CD4-positive, alpha-beta T cell (primary cell): ENCODE data around the gene SPTLC2. TPM values are rescaled to one million over a fixed set of nuclear protein-coding genes. Genes with fewer than 3 reads are reported as not detected.

Experiments
- ATAC-seq: fragments of 200-7000 bp; cut with Tn5 transposase; one replicate; pipeline ENCODE4 v1.10.0; 2022; ENCODE audit warnings: mild to moderate bottlenecking; ENCODE audit not compliant: poor library complexity
- CTCF ChIA-PET: fragments of 350-600 bp; sonication (Branson Sonifier 250); formaldehyde crosslinking; loops from one replicate; lab custom pipeline; 2021; ENCODE audit warnings: antibody characterized with exemption, inconsistent platforms; lab: Charles Lee
- POLR2A ChIA-PET: fragments of 350-600 bp; sonication (Branson Sonifier 250); formaldehyde crosslinking; loops from one replicate; lab custom pipeline; 2021; ENCODE audit warnings: antibody characterized with exemption, inconsistent platforms; lab: Charles Lee
- DNase-seq, 14 experiments: peaks; one replicate each; pipeline ENCODE4 v3.0.0-alpha.2; 2013 to 2020; ENCODE audit warnings: mixed read lengths in 2 of 14
- H3K27ac ChIP-seq, 2 donors: one replicate each; pipeline versions ENCODE4 v1.5.1 to v1.7.0; 2013; ENCODE audit warnings: low read length in 2 of 2, low read depth in 1 of 2, mild to moderate bottlenecking in 1 of 2
- H3K27me3 ChIP-seq, 2 experiments: 1 replicate in 1 of 2; 2 replicates in 1 of 2; pipeline versions ENCODE4 v1.6.1 to v1.7.0; 2013; ENCODE audit warnings: low read length in 2 of 2, control low read depth in 1 of 2, mild to moderate bottlenecking in 1 of 2, moderate library complexity in 1 of 2; ENCODE audit not compliant: insufficient read depth in 2 of 2, control insufficient read depth in 1 of 2
- H3K36me3 ChIP-seq: one replicate; pipeline ENCODE4 v1.6.1; 2013; ENCODE audit warnings: low read length, control low read depth; ENCODE audit not compliant: insufficient read depth
- H3K4me1 ChIP-seq: one replicate; pipeline ENCODE4 v1.6.1; 2013; ENCODE audit warnings: low read length, control low read depth; ENCODE audit not compliant: insufficient read depth
- H3K4me3 ChIP-seq: one replicate; pipeline ENCODE4 v1.5.1; 2013; ENCODE audit warnings: mild to moderate bottlenecking, low read length, moderate library complexity
- H3K9me3 ChIP-seq, 2 experiments: 1 replicate in 1 of 2; 2 replicates in 1 of 2; pipeline versions ENCODE4 v1.6.1 to v1.7.0; 2013; ENCODE audit warnings: low read length in 2 of 2, mild to moderate bottlenecking in 2 of 2, control low read depth in 1 of 2, moderate library complexity in 1 of 2; ENCODE audit not compliant: control insufficient read depth in 1 of 2, insufficient read depth in 1 of 2
- H3K27ac Mint-ChIP-seq: one replicate; pipeline ENCODE4 v1.8.0; 2020; ENCODE audit warnings: mixed read lengths
- H3K27me3 Mint-ChIP-seq: one replicate; pipeline ENCODE4 v1.8.0; 2021; ENCODE audit warnings: mixed read lengths
- H3K36me3 Mint-ChIP-seq: one replicate; pipeline ENCODE4 v1.8.0; 2021; ENCODE audit warnings: low read depth, mixed read lengths
- H3K4me1 Mint-ChIP-seq: one replicate; pipeline ENCODE4 v1.8.0; 2021; ENCODE audit warnings: low read depth, mixed read lengths
- H3K4me3 Mint-ChIP-seq: one replicate; pipeline ENCODE4 v1.8.0; 2020; ENCODE audit warnings: mild to moderate bottlenecking, mixed read lengths
- H3K9me3 Mint-ChIP-seq: one replicate; pipeline ENCODE4 v1.8.0; 2020; ENCODE audit warnings: mixed read lengths
- CTCF ChIP-seq: fragments of 200-600 bp; IDR thresholded peaks from one replicate; pipeline ENCODE4 v1.8.0; 2022; ENCODE audit warnings: antibody characterized with exemption, mild to moderate bottlenecking
- intact Hi-C, 2 experiments: fragments of 100-400 bp; cut with DNase I in 1 of 2; cut with micrococcal nuclease in 1 of 2; formaldehyde crosslinking; loops; one replicate each; pipeline versions ENCODE4 v1.15.1 to v1.9.0; 2023 to 2025; cut with DNase I, micrococcal nuclease
- total RNA-seq, 174 experiments: library from RNA in 2 of 174; stranded (reverse) in 2 of 174; gene quantifications; one replicate each; pipeline ENCODE4 v1.2.3 and lab custom pipeline; 2021 to 2026

Gene SPTLC2
- total RNA-seq, 2 experiments from 2014 or later, result 13.0 to 14.5 TPM

- Histone ChIP-seq H3K4me3 (no peak overlapping the region), H3K27me3 (no peaks in the 10 kb centered on the region), H3K4me1 (no peaks in the 10 kb centered on the region), H3K9me3 (no peaks in the 10 kb centered on the region), H3K27ac (no peak overlapping the region), H3K36me3 (peaks cover 52% of the 10 kb centered on the region)
- CTCF ChIA-PET, result no interaction called here
- Mint-ChIP-seq H3K27me3 (no peaks in the 10 kb centered on the region), H3K9me3 (no peaks in the 10 kb centered on the region), H3K4me3 (no peak overlapping the region), H3K36me3 (peaks cover 52% of the 10 kb centered on the region), H3K27ac (no peak overlapping the region), H3K4me1 (no peaks in the 10 kb centered on the region)
- no peak for TF ChIP-seq CTCF
- POLR2A ChIA-PET, result no interaction called here
- DNase-seq (no peak), ATAC-seq (no peak)
- intact Hi-C loops, result no loop called here
Measured at GRCh38 chr14:77469539-77469938, 146.9 kb downstream of the SPTLC2 start.

- H3K9me3 ChIP-seq, result no peaks in the 10 kb centered on the region
- H3K27me3 ChIP-seq, result no peaks in the 10 kb centered on the region
- H3K4me3 ChIP-seq, result no peak overlapping the region
- Mint-ChIP-seq H3K4me1 (no peaks in the 10 kb centered on the region), H3K36me3 (peaks cover 57% of the 10 kb centered on the region), H3K27me3 (no peaks in the 10 kb centered on the region), H3K27ac (no peak overlapping the region), H3K9me3 (no peaks in the 10 kb centered on the region), H3K4me3 (no peak overlapping the region)
- ChIA-PET CTCF (no interaction called here), POLR2A (no interaction called here)
- TF ChIP-seq CTCF, result no peak
- ATAC-seq, result no peak
- no peak for DNase-seq
- intact Hi-C loops, result no loop called here
- H3K27ac ChIP-seq, result no peak overlapping the region
- peaks cover 57% of the 10 kb centered on the region for H3K36me3 ChIP-seq
- no peaks in the 10 kb centered on the region for H3K4me1 ChIP-seq
Measured at GRCh38 chr14:77469067-77469505, 147.4 kb downstream of the SPTLC2 start.

- no peaks in the 10 kb centered on the region for H3K27me3 Mint-ChIP-seq
- H3K4me1 Mint-ChIP-seq, result no peaks in the 10 kb centered on the region
- DNase-seq (no peak), ATAC-seq (no peak)
- no peak overlapping the region for H3K4me3 ChIP-seq
- no peaks in the 10 kb centered on the region for H3K27me3 ChIP-seq
- POLR2A ChIA-PET, result no interaction called here
- no peaks in the 10 kb centered on the region for H3K9me3 Mint-ChIP-seq
- no peak for TF ChIP-seq CTCF
- H3K9me3 ChIP-seq, result no peaks in the 10 kb centered on the region
- CTCF ChIA-PET, result interaction anchor here (0.7 to 1.0 kb wide), 2 partner anchors 8 to 36 kb away, joined by 3 read pairs; no protein-coding TSS in a partner anchor
- H3K27ac ChIP-seq, result no peak overlapping the region
- intact Hi-C loops, result no loop called here
- H3K36me3 ChIP-seq, result peaks cover 70% of the 10 kb centered on the region
- peaks cover 67% of the 10 kb centered on the region for H3K36me3 Mint-ChIP-seq
- H3K27ac Mint-ChIP-seq, result no peak overlapping the region
- H3K4me1 ChIP-seq, result no peaks in the 10 kb centered on the region
- no peak overlapping the region for H3K4me3 Mint-ChIP-seq
Measured at GRCh38 chr14:77467801-77468200, 148.6 kb downstream of the SPTLC2 start.
